ENCODE measurements around the gene SNED1. TPM values are rescaled to one million over a fixed set of nuclear protein-coding genes. Genes with fewer than 3 reads are reported as not detected.
A peak's percentile ranks its signal among the peaks of the same experiment; 100 is the strongest.
"Not testable (repeated sequence)": the region's sequence is repeated elsewhere in the genome, so short reads cannot be mapped to it uniquely, and the experiment has no call there.

The SNED1 gene
- total RNA-seq, 2 donors from 2014 or later: 12.2 to 31.9 TPM

DNA sequence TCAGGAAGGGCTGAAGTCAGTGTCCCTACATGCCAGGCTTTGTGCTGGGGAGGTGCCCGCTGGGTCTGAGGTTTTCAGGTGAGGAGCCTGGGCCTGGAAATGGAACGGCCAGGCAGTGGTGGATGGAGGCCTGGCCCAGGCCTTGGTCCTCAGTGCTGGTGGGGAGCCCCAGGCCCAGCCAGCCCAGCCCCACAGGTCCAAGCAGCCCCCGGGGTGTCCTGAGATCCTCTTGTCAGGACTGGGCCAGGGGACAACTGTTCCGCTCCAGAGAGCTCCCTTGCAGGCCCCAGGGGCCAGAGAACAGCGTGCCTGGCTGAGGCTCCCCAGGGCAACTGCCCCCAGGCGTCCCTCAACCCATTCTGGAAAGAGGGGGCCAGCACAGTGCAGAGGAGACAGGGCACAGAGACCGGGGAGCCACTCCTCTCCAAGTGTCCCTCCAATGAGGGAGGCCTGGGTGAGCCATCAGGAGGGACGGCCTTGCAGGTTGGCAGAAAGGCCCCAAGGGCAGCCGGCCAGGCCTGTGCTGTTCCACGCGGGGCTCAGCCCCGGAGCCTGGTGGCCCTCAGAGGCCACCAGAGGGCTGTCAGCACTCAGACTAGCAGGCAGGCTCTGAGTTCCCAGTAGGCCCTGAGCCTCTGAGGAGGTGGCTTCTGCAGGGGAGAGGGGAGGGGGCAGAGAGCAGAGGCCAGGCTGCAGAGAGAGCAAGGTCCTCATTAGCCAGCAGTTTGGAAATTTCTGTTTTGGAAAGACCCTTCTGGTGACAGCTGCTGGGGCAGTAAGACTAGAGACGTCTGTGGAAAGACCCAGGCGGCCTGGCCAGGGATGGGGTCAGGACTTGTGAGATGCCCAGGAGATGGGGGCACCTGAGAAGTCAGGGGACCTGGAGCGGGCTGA lies 29.4 kb upstream of the SNED1 start:
- ATAC-seq: peak; percentile 28 to 77
- intact Hi-C loops (cut with DNase I): no loop called here
- no peak for DNase-seq

DNA sequence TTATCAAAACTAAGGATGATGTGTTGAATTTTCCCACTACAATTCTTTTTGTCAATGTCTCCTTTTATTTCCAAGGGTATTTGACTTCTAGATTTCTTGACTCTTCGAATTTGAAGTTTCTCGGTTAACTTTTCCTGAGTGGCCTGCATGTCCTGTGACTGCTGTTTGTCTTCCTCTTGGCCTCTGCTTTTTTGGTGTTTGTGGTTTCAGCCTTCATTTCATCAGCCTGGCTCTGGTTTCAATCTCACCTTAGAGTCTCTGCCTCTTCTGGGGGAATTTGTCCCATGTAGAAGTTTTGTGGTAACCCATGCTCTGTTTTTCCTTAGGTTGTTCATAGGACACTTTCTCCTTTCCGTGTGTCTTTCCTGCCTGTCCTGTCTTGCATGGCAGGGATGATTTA lies 28.3 kb upstream of the SNED1 start:
- intact Hi-C loops (cut with DNase I): no loop called here
- DNase-seq (no peak), ATAC-seq (no peak)

DNA sequence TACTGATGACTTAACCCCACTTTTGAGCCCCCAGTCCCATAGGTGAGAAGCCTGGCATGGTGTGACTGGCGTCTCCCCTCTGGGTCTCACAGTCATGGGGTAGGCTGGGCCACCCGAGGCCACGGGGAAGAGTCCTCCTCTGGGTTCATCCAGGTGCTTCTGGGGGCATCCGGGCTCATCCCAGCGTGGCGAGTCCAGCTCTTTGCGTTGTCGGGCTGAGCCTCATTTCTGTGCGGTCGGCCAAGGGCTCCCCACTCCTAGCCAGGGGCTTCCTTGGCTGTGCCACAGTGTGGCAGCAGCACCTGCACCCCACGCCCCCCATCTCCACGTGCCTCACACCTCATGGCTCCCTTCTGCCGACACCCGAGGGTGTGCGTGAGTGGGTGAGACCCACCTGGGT lies 27.6 kb upstream of the SNED1 start:
- ATAC-seq (no peak), DNase-seq (no peak)
- intact Hi-C loops (cut with DNase I): no loop called here

DNA sequence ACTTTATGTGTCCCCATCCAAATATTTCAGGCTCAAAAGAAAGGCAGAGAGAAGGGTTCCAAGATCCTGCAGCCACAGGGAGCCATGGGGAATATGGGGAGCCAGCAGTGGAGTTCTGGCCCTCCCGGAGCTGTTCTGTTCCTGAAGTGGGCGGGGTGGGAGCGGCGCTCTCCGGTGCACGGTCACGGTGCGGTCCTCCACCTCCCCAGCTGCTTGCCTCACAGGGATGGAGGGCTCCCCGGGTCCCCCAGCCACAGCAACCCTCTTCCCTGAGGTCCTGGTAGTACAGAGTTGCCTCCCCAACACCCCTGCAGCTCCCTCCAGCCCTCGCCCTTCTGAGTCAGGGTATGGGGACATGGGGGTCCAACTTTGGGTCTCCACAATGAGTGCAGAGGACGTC lies 26.2 kb upstream of the SNED1 start:
- intact Hi-C loops (cut with DNase I): no loop called here
- ATAC-seq (peak in 1 of 2 donors; percentile 39), DNase-seq (no peak)

DNA sequence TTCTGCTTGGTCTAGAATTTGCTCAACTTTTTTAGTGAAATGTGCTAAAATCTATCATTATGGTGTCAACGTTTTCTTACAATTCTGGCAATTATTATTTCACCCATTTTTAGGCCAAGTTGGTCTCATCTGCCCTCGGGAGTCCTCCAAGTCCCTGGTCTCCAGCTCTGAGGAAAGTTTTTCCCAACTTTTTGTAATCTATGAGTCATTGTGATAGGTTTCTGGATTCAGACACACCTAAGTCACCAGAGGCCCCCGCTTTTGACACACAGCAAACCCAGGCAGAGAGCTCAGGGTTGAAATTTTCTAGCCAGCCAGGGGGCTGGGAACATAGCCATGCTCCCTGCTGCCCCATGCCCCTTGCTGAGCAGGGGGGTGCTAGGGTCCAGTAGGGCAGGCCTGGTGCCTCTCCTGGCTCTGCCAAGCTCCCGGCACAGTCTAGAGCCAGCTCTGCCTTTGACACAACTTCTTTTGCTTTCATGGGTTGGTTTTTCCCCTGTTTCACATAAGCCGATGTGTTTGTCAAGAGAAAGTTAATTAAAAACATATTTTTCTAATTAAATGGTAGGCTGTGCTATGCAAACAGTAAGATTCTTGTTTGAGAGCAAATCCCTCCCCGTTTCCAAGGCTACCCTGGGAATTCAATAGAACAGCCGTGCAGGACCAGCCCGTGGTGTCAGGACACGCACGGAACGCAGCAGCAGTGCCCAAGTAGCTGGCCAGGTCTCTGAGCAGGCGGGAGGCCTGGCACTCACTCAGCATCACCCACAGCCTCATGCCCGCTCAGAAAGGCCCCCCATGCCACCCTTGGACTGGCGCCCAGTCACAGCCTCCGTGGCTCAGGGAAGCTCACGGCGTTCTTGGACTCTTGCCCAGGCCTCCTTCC lies 25.5 kb upstream of the SNED1 start:
- DNase-seq: no peak
- no peak for ATAC-seq
- intact Hi-C loops (cut with DNase I): no loop called here

DNA sequence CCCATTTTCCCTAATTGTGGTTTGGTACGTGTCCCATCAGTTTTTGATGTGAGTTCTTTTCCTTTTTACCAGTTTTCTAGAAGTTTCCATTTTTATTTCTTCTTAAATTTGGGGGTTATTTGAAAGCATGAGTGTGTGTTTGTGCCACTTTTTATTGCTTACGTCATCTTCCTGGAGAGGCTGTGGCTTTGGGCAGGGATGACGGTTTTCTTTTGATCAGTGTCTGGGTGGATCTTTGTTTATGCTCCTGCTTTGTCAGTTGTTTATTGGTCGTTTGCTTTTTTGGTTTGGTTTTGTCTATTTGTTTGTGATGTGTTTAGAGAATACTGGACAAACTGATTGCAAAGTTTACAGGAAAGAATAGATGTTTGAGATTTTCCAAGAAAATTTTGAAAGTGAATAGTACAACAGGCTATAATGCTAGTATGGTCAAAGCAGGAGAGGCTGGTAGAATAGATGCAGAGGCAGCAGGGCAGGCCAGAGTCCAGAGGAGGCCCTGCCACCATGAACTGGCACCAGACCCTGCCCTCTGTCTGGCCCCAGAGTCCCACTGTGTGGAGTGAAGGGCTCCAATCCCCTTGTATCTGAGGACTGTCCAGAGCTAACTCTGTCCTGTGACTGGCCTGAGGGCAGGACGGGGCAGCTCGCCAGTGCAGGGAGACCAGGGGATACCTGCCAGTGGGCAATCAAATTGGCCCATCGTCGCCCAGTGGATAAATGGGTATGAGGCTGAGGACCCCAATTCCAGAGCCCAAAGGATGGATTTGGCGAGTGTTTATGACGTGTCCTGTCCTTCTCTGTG lies 23.4 kb upstream of the SNED1 start:
- no peak for ATAC-seq
- intact Hi-C loops (cut with DNase I): no loop called here
- no peak for DNase-seq

DNA sequence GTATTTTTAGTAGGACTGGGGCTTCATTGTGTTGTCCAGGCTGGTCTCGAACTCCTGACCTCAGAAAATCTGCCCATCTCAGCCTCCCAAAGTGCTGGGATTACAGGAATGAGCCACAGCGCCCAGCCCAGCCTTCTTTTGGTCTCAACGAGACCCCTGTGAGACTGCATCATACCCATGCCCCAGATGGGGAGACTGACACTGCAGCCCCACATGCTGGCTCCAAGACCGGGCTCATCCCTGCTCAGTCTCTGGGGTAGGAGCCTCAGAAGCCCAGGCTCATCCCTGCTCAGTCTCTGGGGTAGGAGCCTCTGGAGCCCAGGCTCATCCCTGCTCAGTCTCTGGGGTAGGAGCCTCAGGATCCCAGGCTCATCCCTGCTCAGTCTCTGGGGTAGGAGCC lies 22.5 kb upstream of the SNED1 start:
- intact Hi-C loops (cut with DNase I); DNase-seq; ATAC-seq: not testable (repeated sequence)

DNA sequence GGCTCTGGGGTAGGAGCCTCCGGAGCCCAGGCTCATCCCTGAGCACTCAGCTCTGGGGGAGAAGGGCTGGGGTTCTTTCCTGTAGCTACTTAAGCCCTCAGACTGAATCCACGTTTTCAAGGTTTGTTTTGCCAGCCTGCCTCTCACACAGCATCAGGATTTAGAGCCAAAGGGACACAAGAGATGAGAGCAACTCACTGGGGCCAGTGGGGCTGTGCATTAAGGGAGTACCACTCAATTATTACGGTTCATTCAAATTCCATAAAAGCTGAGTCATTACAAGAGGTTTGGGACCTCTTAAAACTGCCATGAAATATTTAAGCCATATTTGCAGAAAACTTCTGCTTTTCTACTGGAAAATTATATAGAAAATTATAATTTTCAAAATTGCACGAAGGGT lies 17.1 kb upstream of the SNED1 start:
- ATAC-seq (no peak), DNase-seq (no peak)
- intact Hi-C loops (cut with DNase I): no loop called here

DNA sequence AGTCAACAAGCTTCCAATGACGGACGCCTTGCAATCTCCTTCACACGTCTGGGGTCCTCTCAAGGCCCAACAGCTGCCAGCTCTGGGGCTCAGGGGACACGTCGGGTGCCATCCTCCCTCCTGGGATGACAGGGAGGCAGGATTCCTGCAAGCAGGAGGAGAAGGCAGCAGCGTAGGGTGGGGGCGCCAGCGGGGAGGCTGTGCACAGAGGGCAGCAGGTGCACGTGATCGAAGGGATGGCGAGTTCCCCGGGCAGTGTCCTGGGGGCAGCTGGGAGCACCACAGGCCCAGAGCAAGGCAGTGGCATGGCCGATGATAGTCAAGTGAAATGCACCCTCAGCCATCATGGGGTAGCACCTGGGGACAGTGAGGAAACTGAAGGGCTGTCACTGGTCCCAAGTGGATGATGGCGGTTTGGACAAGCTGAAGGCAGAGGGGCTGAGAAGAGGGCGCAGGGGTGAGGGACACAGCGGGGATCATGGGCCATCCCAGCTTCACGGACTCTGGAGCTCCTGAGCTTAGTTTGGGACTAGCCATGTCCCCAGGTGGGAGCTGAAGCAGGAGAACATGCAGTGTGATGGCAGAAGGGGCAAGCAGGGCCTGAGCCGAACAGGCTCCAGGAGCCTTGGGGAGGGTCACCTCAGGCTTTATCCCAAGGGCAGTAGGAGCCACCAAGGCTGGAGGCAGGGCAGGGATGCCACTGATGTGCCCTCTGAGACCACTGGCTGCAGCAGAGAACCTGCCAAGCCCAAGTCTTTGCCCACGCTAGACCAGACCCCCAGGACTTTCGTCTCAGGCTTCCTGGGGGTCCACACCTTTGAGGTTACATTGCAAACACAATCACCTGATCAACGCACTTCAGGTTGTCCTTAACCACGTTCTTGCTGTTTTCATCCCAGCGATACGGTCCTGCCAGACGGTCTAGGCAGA lies 16.3 kb upstream of the SNED1 start:
- DNase-seq (no peak), ATAC-seq (no peak)
- intact Hi-C loops (cut with DNase I): no loop called here

DNA sequence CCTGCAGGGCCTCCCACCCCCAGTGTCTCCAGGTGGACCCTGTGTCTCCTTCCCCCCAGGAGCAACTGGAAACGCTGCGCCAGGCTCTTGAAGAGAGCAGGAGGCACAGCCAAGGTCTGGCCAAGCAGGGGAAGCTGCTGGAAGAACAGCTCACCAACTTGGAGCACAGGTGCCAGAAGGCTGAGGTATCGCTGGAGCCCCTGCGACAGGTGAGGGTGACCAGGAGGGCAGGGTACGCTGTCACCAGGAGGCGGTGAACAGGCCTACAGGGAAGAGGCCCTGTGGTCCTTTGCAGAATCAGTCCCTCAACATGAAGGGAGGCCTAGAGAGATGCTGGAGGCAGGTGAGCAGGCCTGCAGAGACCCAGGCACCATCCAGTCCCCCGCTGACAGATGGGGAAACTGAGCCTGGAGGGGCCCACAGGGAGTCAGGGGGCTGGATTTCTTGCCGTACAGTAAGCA lies 15.6 kb upstream of the SNED1 start:
- DNase-seq (no peak), ATAC-seq (no peak)
- intact Hi-C loops (cut with DNase I): no loop called here

DNA sequence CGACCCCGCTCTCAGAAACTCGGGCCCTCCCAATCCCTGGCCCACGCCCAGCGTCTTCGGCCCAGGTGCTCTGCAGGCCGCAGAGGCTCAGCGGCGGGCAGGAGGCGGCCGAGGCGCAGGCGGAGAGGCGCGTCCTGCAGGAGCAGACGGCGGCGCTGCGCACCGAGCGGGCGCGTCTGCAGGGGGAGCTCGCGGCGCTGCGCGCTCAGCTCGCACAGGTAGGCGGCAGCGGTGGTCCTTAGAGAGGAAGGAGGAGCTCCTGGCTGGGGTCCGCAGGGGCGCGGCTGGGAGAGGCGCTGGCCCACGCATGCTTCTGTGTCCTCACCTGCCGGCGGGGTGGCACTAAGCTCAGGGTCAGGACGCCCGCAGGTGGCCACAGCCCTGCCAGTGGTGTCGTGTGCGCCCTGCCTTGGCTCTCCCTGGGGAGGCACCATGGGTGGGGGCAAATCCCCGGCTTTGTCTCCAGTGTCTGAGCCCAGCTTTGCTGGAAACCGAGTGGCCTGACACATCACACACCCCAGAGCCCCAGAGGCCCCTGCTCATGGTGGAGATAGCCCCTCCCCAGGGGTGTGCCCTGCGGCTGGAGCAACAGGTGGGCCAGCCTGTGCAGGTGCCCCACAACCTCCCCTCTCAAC lies 14.9 kb upstream of the SNED1 start:
- intact Hi-C loops (cut with DNase I): no loop called here
- ATAC-seq (peak in 1 of 2 donors; percentile 66), DNase-seq (peak; percentile 27)

DNA sequence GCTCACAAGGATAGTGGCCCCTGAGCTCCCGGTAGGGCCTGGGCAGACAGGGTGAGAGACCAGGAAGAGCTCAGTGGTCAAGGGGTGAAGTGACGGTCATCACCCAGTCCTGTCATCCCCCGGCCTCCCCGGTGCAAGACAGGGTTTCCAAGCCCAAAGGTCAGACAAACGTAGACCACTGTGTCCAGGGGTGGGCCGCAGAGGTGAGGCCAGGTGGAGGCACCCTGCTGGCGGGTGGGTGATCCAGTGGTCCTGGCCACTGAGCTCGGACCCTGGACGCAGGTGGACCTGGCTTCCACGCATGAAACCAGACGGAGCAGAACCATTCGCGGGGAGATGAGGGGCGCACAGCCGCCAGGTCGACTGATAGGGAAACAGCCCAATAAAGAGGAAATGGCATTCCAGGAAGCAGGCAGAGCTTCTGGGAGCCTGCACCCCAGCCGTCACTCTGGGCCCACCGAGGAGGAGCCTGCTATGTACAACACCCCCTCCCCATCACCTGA lies 14.4 kb upstream of the SNED1 start:
- intact Hi-C loops (cut with DNase I): no loop called here
- DNase-seq (no peak), ATAC-seq (peak in 1 of 2 donors; percentile 9)

DNA sequence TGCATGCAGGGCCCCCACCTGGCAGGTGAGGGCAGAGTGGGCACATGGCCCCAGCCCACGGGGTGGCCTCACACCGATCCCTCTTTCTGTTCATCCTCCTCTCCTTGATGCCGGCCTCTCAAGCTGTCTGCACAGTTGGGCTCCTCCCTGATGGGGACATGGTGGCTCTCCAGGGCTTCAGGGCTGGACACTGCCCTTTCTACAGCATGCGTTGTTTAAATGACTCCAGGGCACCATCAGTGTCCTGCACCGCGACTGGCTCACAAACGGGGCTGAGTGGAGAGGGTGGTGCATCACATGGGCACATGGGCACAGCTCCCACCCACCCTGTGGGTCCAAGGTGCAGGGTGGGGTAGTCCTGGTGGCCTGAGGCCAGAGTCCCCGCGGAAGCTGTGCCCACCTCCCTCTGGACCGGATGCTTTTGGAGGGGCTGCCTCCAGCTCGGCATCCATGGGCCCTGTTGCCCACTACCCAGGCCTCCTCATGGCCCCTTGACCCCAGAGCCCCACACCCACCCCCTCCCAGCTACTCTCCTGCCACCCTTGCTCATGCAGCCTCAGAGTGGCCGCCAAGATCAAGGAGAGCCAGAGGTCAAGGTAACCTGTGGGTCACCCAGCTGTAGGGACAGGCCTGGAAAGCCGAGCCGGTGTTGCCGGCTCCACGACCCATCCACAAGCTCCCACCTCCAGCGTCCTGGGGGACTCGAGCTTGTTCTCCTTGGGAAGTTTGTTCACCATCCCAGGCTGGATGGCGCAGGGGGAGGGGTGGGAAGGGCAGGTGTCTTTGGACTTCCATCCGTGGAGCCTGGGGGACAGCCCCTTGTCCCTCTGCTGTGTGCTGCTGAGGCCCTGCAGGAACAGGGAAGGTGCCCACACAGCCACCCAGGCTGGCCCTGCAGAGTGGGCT lies 12.3 kb upstream of the SNED1 start:
- intact Hi-C loops (cut with DNase I): loop anchor here in 1 of 2 donors (5.0 kb wide), 1 partner anchor 134 kb away; no protein-coding TSS in a partner anchor
- ATAC-seq (no peak), DNase-seq (peak; percentile 24)

DNA sequence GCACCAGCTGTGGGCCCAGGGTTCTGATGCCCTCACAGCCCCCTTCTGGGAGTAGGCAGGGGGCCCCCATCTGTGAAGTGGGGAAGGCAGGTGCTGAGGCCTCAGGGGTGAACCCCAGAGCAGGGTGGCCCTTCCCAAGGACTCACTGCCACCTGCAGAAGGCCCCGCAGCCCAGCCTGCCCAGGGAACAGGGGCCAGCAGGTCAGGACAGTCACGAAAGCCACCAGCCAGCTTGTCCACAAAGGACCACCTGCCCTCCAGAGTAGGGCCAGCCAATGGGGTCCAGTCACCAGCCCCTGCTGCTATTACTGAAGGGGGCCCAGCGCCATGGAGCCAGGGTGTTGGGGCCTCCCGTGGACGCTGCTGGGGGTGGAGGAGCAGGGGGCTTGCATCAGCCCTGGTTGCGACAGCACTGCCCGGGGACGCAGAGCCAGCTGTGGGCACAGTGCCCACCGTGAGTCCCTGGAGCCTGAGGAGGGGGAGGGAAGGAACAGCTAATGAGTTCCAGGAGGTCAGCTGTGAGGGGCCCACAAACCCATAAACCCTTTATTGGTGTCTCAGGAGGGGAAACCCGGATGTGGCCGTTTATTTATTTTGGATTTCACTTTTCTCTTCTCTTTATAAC lies 11.5 kb upstream of the SNED1 start:
- DNase-seq (peak; percentile 75), ATAC-seq (peak; percentile 7 to 72)
- intact Hi-C loops (cut with DNase I): loop anchor here in 1 of 2 donors (5.0 kb wide), 1 partner anchor 135 kb away; no protein-coding TSS in a partner anchor

DNA sequence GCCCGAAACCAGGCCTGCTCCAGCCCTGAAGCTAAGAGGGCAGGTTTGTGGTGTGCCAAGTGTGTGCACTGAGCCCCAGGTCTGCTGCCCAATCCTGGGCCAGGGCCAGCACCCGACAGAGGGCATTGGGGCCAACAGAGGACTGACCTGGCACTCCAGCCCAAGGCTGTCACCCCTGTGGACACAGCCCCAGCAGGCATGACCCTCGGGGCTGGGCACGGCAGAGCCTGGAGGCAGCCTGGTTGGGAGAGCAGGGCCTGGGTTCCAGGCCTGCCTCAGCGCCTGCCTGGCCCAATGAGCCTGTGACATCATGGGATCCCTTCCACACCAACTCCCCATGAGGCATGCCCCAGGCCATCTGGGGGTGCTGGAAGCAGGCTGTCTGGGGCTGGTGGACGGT lies 10.8 kb upstream of the SNED1 start:
- DNase-seq (no peak), ATAC-seq (peak in 1 of 2 donors; percentile 21)
- intact Hi-C loops (cut with DNase I): loop anchor here in 1 of 2 donors (5.0 kb wide), 1 partner anchor 135 kb away; no protein-coding TSS in a partner anchor

DNA sequence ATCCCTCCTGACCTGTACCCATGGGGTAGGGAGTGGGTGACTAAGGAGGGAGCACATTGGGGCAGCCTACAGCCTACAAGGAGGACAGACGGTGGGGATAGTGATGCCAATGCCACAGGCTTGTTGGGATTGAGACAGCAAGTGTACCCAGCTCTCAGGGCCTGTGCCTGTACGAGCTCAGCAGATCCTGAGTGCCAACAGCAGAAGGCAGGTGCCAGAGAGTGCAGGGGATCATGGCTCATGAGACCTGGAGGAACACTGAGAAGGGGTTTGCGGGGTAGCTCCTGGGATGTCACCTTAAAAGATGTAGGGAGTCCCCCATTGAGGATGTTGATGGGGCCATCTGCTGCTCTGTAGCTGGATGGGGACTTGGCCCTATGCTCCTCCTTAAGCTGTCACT lies 10.3 kb upstream of the SNED1 start:
- no peak for ATAC-seq
- no peak for DNase-seq
- intact Hi-C loops (cut with DNase I): loop anchor here in 1 of 2 donors (5.0 kb wide), 1 partner anchor 136 kb away; no protein-coding TSS in a partner anchor
